Measurements from ENCODE around the gene PRCC. TPM values are rescaled to one million over a fixed set of nuclear protein-coding genes. Genes with fewer than 3 reads are reported as not detected.
A peak's percentile ranks its signal among the peaks of the same experiment; 100 is the strongest.

The PRCC gene
- total RNA-seq, 4 donors from 2014 or later, result 43.3 to 114 (median 46.3) TPM

GRCh38 chr1:156805766-156806511 is 38.6 kb downstream of the PRCC start:
- Histone ChIP-seq H3K27ac (no peak overlapping the region), H3K9me3 (no peaks in the 10 kb centered on the region), H3K27me3 (no peaks in the 10 kb centered on the region), H3K36me3 (peaks cover 0 to 12% (median 0%) of the 10 kb centered on the region in 3 donors), H3K4me1 (peaks cover 0 to 6% (median 0%) of the 10 kb centered on the region in 4 donors), H3K4me3 (no peak overlapping the region)
- TF ChIP-seq POLR2A (IDR thresholded peaks at IDR 0.05) (no peak), CTCF (IDR thresholded peaks at IDR 0.05) (no peak)
- no peak for DNase-seq

- TF ChIP-seq CTCF (IDR thresholded peaks at IDR 0.05) (no peak), POLR2A (IDR thresholded peaks at IDR 0.05) (no peak)
- Histone ChIP-seq H3K36me3 (peaks cover 0 to 3% (median 0%) of the 10 kb centered on the region in 3 donors), H3K27me3 (no peaks in the 10 kb centered on the region), H3K4me1 (peaks cover 0 to 6% (median 0%) of the 10 kb centered on the region in 4 donors), H3K4me3 (no peak overlapping the region), H3K27ac (no peak overlapping the region), H3K9me3 (no peaks in the 10 kb centered on the region)
- DNase-seq, result peak in 1 of 3 donors; percentile 15
These were observed 39.4 kb downstream of the PRCC start for GRCh38 chr1:156806512-156807440.

- H3K36me3 ChIP-seq, result no peaks in the 10 kb centered on the region
- TF ChIP-seq CTCF (IDR thresholded peaks at IDR 0.05) (no peak), POLR2A (IDR thresholded peaks at IDR 0.05) (no peak)
- H3K4me1 ChIP-seq, result peaks cover 0 to 6% (median 0%) of the 10 kb centered on the region in 4 donors
- DNase-seq, result no peak
- H3K9me3 ChIP-seq, result no peaks in the 10 kb centered on the region
- H3K27me3 ChIP-seq, result no peaks in the 10 kb centered on the region
- H3K4me3 ChIP-seq, result no peak overlapping the region
- H3K27ac ChIP-seq, result no peak overlapping the region
These were observed 40.3 kb downstream of the PRCC start for GRCh38 chr1:156807627-156808026.

- no peak for DNase-seq
- Histone ChIP-seq H3K27me3 (no peaks in the 10 kb centered on the region), H3K4me1 (peaks cover 0 to 12% (median 1%) of the 10 kb centered on the region in 4 donors), H3K27ac (no peak overlapping the region), H3K9me3 (no peaks in the 10 kb centered on the region), H3K4me3 (no peak overlapping the region), H3K36me3 (no peaks in the 10 kb centered on the region)
- TF ChIP-seq CTCF (IDR thresholded peaks at IDR 0.05), result no peak
- no peak for TF ChIP-seq POLR2A (IDR thresholded peaks at IDR 0.05)
These were observed 41.1 kb downstream of the PRCC start for GRCh38 chr1:156808186-156809030.

- H3K9me3 ChIP-seq, result no peaks in the 10 kb centered on the region
- DNase-seq, result peak in 1 of 3 donors; percentile 42
- TF ChIP-seq POLR2A (IDR thresholded peaks at IDR 0.05) (no peak), CTCF (IDR thresholded peaks at IDR 0.05) (no peak)
These were observed 41.9 kb downstream of the PRCC start for GRCh38 chr1:156809281-156809680.

More at GRCh38 chr1:156809281-156809680, 41.9 kb downstream of the PRCC start:
- H3K4me1 ChIP-seq, result peaks cover 0 to 20% (median 3%) of the 10 kb centered on the region in 4 donors
- no peak overlapping the region for H3K4me3 ChIP-seq
- no peaks in the 10 kb centered on the region for H3K27me3 ChIP-seq
- H3K36me3 ChIP-seq, result no peaks in the 10 kb centered on the region
- H3K27ac ChIP-seq, result no peak overlapping the region
